Fibroblast of skin of left quadriceps (primary cell): ENCODE measurements around the gene PDS5A.
"Not testable (repeated sequence)": the region's sequence is repeated elsewhere in the genome, so short reads cannot be mapped to it uniquely, and the experiment has no call there.

ENCODE experiments used
- DNase-seq, 2 experiments: peaks; one replicate each; pipeline ENCODE4 v3.0.0-alpha.2; 2013; ENCODE audit warnings: low read depth in 2 of 2

The PDS5A gene

DNA sequence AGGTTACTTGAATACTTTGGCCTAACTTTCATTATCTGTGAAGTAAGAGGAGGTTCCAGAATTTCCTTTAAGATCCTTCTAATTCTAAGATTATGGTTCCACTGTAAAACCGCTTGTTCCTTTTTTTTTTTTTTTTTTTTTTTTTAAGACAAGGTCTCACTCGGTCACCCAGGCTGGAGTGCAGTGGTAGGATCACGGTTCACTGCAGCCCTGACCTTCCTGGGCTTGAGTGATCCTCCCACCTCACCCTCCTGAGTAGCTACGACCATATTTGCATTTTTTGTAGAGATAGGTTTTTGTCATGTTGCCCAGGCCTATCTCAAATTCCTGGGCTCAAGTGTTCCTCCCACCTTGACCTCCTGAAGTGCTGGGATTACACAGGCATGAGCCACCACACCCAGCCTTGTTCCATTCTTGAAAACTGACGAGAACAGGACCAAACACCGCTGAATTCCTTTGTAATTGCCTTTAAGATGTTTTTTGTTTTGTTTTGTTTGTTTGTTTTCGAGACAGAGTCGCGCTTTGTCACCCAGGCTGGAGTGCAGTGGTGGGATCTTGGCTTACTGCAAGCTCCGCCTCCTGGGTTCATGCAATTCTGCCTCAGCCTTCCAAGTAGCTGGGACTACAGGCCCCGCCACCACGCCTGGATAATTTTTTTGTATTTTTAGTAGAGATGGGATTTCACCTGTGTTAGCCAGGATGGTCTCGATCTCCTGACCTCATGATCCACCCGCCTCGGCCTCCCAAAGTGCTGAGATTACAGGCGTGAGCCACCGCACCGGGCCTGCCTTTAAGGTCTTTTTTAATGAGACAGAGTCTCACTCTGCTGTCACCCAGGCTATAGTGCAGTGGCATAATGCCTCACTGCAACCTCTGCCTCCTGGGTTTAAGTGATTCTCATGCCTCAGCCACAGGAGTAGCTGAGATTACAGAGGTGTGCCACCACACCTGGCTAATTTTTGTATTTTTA, 6.8 kb downstream of the PDS5A start:
- DNase-seq, result no peak

DNA sequence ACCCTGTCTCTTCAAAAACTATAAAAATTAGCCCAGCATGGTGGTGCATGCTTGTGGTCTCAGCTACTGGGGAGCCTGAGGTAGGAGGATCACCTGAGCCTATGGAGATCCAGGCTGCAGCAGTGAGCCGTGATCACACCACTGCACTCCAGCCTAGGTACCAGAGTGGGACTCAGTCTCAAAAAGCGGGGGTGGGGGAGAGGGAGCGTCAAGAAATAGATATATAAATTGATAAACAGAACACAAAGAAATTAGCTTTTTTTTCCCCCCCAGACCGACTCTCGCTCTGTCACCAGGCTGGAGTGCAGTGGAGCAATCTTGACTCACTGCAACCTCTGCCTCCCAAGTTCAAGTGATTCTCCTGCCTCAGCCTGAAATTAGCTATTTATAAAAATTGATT, 14.1 kb downstream of the PDS5A start:
- no peak for DNase-seq

DNA sequence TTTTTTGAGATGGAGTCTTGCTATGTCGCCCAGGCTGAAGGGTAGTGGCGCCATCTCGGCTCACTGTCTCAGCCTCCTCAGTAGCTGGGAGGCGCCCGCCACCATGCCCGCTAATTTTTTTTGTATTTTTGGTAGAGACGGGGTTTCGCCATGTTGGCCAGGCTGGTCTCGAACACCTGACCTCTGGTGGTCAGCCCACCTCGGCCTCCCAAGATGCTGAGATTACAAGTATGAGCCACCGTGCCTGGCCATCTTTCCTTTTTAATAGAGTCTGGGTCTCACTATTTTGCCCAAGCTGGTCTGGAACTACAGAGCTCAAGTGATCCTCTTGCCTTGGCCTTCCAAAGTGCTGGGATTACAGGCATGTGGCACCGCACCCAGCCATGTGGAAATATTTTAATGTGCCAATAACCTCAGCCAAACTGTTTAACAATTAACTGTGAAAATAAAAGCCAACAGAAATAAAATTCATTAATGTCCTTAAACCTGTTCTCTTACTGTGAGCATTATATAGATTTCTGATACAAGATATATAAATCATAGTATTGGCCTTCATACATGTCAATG, 16.3 kb downstream of the PDS5A start:
- no peak for DNase-seq

DNA sequence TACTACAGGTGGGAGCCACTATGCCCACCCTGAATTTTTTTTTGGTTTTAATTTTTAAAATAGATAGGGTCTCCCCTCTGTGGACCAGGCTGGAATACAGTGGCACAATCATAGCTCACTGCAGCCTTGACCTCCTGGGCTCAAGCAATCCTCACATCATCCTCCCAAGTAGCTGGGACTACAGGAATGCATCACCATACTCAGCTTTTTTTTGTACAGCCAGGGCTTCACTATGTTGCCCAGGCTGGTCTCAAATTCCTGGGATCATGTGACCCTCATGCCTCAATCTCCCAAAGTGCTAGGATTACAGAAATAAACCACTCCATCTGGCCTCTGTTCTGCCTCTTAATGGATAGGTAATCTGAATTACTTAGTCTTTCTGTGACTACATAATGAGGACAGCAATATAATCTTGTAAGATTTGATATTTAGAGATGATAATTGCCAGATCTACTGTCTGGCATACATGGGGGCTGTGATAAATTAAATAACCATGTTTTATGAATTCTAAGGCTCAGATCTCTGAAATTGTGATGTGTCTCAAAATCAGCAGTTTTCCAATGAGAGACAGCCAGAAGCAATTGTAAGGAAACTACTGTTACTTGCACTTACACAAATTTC, 26.7 kb downstream of the PDS5A start:
- DNase-seq, result no peak

DNA sequence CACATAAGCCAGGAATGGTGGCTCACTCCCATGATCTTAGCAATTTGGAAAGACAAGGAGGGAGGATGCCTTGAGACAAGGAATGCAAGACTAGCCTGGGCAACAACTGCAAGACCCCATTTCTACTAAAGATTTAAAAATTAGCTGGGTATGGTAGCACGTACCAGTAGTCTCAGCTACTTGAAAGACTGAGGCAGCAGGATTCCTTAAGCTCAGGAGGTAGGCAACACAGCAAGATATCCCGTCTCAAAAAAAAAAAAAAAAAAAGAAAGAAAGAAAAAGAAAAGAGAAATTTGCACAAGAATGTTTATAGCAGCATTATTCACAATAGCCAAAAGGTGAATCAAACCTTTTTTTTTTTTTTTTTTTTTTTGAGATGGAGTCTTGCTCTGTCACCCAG, 29.7 kb downstream of the PDS5A start:
- DNase-seq, result no peak

DNA sequence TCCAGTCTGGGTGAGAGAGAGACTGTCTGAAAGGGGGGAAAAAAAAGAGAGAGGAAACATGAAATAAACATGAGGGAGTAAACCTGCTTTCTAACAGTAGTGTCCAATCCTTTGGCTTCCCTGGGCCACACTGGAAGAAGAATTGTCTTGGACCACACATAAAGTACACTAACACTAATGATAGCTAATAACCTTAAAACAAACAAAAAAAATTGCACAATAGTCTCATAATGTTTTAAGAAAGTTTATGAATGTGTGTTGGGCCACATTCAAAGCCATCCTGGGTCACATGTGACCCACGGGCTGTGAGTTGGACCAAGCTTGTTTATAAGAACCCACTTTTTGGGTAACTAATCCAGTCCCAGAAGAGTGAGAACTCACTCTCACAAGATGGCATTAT, 30.3 kb downstream of the PDS5A start:
- no peak for DNase-seq

DNA sequence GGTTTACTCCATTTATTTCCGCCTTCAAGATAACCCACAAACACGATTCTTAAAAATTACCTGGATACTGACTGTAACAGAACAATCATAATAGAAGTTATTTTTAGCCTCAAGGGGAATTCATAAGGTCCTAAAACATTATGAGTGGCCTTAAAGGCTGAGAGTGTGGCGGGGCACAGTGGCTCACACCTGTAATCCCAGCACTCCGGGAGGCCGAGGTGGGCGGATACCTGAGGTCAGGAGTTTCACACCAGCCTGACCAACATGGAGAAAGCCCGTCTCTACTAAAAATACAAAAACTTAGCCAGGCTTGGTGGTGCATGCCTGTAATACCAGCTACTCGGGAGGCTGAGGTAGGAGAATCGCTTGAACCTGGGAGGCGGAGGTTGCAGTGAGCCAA, 33.5 kb downstream of the PDS5A start:
- not testable (repeated sequence) for DNase-seq

DNA sequence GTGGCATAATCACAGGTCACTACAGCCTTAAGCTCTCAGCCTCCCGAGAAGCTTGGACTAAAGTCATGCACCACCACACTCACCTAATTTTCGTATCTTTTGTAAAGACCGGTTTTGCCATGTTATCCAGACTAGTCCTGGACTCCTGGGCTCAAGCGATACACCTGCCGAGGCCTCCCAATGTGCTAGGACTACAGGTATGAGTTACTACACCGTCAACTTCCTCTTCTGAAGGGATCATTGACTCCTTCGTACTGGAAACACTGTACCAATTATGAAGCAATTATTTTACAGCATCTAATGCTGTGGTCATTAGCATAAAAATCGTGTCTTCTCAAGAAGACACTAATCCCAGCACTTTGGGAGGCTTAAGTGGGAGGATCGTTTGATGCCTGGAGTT, 35.2 kb downstream of the PDS5A start:
- DNase-seq, result no peak

DNA sequence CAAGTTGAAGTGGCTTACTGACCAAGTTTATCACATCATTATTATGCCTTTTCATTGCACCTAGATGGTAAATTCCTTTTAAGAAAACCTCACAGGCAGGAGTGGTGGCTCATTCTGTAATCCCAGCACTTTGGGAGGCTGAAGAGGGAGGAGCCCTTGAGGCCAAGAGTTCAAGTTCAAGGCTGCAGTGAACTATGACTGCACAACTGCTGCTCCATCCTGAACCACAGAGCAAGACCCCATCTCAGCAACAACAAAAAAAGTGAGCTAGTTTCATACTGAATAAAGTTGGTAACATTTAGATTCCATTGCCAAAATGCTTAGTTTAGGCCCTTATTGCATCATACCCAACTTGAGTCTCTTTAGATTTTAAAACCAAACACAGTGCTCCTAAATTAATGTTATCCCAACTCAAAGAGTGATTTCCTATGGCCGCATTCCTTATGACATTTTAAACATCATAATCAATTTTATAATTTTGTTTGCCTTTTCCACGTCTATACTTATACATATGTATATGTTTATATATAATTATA, 36.0 kb downstream of the PDS5A start:
- DNase-seq, result no peak

DNA sequence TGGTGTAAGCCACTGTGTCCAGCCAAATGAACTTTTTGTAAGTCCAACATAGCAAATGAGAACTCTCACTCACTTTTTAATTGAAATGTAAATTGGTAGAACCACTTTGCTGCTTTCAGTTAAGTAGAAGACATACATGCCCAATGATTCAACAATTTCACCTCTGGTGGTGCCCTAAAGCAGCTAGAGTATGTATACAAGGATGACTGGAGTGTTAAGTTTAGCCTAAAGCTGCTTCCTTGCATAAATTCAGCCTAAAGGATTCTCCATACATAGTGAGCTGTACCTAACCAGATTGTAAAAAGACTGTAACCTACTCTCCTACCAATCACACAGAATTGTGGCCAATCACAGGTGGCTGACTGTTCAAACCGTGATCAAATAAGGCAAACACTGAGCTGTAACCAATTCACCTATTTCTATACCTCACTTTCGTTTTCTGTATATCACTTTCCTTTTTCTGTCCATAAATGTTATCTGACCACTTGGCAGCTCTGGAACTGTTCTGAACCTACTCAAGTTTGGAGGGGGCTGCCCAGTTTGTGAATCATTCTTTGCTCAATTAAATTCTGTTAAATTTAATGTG, 39.9 kb downstream of the PDS5A start:
- no peak for DNase-seq

DNA sequence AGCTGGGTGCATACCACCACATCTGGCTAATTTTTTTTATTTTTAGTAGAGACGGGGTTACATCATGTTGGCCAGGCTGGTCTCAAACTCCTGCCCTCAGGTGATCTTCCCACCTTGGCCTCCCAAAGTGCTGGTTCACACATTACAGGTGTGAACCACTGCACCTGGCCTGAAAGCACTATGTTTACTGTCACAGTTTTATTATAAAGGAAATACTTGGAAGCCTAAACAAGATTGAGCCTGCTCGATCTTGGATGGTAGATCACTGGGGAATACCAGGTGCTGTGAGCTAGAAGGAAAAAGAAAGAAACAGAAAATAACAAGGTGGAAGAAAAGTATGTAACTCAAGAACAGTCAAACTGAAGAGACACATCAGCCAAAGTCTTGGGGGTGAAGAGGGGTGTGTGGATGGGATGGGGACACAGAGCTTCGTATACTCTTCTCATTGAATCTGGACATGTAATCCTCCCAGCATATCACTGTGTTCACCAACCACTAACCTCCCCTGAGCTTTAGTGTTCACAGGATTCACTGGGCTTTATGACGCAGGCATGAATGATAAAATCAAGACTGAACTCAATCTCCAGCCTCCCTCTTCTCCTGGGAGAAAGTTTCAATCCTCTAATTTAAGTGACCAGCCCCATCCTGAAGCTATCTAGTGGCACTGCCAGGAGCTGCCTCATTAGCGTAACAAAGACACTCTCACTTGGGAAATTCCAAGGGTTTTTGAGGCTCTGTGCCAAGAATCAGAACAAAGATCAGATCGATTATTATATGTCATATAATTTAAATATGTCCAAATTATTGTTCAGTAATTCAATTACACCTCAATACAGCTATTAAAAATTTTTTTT, 40.9 kb downstream of the PDS5A start:
- DNase-seq, result no peak

DNA sequence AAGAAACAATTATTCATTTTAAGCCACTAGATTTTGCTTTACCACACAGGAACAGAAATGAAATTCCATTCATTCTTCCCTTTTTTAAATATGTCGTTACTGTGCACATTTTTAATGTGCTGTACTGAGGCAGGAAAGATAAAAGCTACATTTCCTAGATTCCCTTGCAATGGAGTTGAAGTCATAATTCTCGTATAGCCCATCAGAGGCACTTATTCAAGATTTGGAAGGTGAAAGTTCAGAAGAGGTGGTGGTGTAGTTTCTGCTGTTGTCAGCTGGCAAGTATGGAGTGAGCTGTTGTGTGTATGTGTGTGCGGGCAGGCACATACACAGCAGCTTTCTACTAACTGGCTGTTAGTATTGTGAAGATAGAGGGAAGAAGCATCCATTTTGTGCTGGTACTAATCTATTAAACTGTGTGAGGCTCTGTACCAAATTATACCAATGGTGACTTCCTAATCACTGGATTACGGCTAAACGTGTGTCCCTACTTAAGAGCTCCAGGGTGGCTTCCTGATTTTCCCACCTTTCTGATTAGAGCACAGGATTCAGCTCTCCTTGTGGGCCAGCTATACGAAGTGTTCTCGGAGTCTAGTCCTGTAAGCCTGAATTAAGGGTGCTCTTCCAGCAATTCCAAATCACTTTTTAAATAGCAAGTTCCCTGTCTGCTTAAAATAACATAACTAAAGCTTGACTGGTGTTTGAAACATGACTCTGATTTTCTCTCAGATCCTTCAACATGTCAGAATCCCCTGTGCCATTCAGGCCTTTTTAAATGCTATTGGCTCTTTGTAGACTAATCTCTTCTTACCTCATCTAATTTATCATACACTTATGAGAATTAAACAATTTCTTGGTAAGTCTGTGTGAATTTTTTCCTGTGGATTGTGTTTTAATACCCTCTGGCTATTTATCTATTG, 43.8 kb downstream of the PDS5A start:
- peak; percentile 17 to 36 for DNase-seq

DNA sequence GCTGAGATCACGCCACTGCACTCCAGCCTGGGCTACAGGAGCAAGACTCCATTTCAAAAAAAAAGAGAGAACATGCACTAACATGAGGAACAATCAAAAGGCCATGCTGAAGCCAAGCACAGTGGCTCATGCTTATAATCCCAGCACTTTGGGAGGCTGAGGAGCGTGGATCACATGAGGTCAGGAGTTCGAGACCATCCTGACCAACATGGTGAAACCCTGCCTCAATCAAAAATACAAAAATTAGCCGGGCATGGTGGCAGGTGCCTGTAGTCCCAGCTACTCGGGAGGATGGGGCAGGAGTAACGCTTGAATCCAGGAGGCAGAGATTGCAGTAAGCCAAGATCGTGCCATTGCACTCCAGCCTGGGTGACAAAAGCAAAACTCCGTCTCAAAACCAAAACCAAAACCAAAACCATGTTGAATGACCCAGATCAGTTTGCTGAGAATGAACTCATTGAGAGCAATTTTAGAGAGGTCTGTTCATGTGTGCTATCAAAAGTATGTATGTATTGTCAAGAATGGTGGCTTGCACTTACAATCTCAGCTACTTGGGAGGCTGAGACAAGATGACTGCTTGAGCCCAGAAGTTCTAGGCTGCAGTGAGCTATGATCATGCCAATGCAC, 44.8 kb downstream of the PDS5A start:
- DNase-seq, result no peak

DNA sequence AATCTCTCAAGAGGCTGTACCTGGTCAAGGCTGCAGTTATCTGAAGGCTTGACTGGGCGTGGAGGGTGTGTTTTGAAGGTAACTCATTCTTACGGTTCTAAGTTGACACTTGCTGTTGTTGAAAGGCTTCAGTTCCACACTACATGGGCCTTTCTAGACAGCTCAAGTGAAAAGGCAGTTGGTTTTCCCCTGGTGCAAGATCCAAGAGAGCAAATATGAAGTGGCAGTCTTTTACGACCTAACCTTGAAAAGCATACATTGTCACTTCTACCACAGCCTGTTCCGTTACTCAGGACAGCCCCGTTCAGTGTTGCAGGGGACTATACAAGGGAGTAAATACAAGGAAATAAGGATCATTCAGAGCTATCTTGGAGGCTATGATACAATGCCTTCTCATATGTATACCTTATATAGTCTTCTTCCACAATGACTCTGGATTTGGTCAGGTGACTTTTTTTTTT, 46.2 kb downstream of the PDS5A start:
- DNase-seq, result no peak

DNA sequence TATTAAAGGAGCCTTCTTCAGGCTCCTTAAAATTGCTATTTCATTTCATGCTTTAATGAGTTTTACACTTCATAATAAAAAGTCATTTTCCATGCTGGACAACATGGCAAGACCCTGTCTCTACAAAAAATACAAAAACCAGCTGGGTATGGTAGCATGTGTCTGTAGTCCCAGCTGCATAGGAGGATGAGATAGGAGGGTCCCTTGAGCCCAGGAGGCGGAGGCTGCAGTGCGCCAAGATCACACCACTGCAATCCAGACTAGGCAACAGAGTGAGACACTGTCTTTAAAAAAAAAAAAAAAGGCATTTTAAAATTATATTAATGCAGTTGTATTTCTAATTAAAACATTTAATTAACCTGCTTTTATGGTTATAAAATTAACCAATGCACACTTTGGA, 49.2 kb downstream of the PDS5A start:
- no peak for DNase-seq

DNA sequence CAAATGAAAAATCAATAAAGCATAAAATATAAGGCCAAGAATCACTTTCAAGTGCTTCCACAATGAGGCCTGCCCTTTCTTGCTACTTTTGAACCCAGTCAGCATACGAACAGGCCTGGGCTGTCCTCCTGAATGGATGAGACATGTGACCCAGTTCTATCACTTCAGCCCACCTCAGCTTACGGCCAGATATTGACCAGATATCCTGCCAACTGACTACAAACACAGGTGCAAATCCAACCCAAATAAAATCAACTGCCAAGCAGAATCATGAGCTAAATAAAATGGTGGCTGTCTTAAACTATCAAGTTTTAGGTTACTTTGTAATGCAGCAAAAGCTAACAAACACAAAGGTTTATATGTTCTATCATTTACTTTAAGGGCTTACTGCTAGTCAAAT, 53.7 kb downstream of the PDS5A start:
- DNase-seq, result no peak

DNA sequence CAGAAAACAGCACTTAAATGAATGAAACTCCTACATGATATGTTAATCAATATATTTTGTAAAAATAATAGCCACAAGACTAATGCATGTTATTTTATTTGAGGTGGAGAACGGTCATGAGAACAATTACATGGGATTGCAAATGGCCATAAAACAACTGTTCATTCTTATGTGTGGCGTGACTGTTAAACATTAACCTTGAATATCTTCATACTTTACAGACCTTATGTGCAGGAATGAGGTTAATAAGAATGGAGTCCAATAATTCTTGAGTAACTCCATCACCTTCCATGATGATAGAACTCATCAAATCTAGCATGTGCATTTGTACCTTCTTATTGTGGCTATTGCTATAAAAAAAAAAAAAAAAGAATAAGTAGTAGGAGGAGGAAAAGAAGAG, 55.3 kb downstream of the PDS5A start:
- DNase-seq, result no peak

DNA sequence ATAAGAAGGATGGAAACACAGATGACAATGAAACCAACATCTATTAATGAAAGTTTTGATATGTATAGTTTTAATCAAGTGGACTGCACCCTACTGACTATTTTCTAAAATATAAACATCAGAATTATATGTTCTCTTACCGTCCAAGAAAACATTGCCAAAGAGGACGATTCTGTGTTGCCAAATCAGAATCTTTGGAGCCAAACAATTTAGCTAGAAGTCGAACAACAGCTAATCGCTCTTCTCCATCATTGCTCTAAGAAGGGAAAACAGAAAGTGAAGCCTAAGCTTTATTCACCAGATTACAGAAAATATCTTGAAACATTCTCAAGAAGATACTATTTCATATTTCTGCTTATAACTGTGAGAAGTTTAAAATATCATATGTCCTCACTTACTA, 64.2 kb downstream of the PDS5A start:
- no peak for DNase-seq

DNA sequence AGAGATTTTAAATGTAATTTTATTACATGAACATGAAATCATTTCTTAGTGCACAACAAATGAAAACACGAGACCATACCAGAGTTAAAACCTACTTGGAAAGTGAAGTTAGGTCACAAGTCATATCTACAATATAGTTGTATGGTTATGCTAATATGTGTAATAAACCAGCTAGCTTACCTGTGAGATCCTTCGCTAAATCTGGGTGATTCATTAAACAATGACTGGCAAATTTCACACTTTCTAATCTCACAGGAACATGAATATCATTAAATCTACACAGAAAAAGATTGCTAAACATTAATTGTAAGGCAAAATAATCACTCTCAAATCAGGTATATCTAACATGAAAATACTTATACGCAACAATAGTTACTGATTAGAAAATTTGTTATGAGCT, 67.6 kb downstream of the PDS5A start:
- no peak for DNase-seq

DNA sequence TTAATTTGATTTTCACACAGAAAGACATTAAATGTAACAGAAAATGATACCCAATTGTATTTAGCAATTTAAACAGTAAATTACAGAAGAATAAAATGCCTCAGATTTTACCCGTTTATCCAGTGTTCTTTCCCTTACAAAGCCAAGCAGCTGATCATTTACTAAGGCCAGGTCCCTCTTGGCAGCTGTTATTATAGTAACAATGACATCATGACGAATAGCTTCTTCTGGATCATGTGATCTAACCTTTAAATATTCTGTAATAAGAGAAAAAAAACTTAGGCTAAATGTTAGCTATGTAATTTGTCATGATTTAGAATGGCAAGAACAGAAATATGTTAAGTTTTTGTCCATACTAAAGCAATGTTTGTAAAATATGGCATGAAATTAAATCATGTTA, 69.4 kb downstream of the PDS5A start:
- no peak for DNase-seq
